GM12892 (cell line): ENCODE results near the gene ARMH4.

Source experiments
- DNase-seq: peaks from one replicate; pipeline ENCODE4 v3.0.0; 2011; ENCODE audit not compliant: insufficient read length
- FAIRE-seq: peaks from 2 replicates; lab custom pipeline; 2011; peaks lifted over from hg19 to GRCh38; lab: Jason Lieb, UNC
- POLR2A ChIP-seq: IDR thresholded peaks from 2 replicates; pipeline ENCODE4 v1.6.1; 2011; ENCODE audit warnings: low read depth, low read length, control low read depth
- POLR2AphosphoS5 ChIP-seq: IDR thresholded peaks from 2 replicates; pipeline ENCODE4 v1.6.1; 2011; ENCODE audit warnings: low read depth, low read length, control low read depth
- TAF1 ChIP-seq: IDR thresholded peaks from 2 replicates; pipeline ENCODE4 v1.6.1; 2011; ENCODE audit warnings: low read depth, mild to moderate bottlenecking, control low read depth, low read length, borderline replicate concordance

ARMH4 gene

DNA sequence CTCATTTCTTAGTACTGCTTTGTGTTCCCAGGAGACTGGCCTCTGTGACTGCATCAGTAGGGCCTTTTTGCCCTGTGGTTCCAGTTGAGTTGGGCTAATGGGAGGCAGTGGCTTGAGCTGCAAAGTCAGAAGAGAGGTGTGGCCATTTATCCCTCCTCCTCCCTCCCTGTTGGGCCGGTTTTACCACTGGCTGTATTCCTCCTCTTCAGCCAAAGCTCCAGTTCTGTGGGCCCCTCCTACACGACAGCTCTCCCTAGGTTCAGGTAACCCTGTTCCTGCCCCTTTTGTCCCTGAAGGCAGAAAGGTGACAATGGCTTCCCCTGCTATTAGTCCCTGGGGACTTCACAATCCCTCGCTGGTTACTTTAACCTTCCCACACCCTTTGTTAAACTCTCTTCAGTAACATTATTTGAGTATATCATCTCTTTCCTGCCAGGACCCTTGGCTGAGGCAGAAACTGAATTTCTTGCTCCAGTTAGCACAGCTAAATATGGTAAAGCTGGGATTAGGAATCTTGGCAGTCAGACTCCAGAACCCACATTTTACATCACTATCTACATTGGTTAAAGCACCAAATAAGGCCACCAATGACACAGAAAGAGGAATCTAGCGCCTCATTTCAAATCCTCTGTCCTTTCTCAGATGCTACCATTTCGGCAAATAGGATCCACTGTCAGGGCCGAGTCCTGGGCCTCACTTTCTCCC lies 164.3 kb downstream of the ARMH4 start:
- no peak for TF ChIP-seq POLR2AphosphoS5
- no peak for TF ChIP-seq POLR2A
- TF ChIP-seq TAF1 = no peak
- FAIRE-seq (no peak), DNase-seq (no peak)

DNA sequence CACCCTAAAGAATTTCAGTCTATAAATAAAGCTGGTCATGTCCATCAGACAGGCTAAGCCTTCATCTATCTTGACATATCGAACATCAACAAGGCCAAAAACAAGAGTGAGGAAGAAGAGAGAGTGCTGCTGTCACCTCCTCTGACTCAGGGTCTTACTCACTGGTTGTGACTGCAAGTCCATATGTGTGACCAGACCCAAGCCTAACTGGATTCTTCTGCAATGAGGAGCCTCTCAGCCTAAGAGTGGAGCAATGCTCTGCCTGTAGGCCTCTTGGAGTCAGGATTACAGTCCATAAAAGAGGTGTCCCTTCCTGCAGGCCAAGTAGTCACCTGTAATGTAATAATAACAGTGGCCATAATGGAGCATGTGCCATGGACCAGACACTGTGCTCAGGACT lies 165.0 kb downstream of the ARMH4 start:
- FAIRE-seq (no peak), DNase-seq (no peak)
- no peak for TF ChIP-seq POLR2A
- no peak for TF ChIP-seq TAF1
- TF ChIP-seq POLR2AphosphoS5 = no peak

DNA sequence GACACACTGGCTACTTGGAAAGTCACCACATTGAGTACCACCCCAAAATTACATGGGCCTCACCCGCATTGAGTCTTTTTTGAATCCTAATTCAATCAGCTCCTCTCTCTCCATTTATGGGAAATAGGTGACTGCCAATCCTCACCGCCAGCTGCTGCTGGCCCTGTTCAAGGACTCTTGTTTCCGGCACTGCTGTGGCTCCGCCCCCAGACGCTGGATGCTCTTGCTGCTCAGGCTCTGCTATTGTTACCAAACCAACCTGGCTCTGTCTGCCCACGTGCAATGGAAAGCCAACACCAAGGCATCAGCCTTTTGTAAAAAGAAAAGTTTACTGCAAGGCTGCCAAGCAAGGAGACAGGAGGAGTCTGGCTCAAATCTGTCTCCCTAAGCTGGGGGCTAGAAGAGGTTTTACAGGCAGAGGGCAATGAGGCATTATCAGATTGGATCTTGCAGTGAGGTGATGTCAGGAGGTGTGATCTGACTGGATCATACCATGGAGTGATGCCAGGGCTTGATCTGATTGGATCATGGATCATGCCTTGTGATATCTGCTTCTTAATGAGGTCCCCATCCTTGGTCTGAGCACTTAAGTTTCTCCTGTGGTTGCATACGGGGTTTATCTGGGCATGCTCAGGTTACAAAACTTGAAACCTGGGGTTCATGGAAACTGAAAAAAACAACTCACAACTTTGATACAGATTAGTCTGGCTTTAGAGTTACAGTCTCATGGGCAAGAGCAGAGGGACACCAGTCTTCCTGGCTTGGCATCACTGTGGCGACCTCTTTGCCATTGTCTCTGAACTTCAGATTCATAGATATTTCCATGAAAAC lies 169.0 kb downstream of the ARMH4 start:
- no peak for FAIRE-seq
- no peak for DNase-seq

DNA sequence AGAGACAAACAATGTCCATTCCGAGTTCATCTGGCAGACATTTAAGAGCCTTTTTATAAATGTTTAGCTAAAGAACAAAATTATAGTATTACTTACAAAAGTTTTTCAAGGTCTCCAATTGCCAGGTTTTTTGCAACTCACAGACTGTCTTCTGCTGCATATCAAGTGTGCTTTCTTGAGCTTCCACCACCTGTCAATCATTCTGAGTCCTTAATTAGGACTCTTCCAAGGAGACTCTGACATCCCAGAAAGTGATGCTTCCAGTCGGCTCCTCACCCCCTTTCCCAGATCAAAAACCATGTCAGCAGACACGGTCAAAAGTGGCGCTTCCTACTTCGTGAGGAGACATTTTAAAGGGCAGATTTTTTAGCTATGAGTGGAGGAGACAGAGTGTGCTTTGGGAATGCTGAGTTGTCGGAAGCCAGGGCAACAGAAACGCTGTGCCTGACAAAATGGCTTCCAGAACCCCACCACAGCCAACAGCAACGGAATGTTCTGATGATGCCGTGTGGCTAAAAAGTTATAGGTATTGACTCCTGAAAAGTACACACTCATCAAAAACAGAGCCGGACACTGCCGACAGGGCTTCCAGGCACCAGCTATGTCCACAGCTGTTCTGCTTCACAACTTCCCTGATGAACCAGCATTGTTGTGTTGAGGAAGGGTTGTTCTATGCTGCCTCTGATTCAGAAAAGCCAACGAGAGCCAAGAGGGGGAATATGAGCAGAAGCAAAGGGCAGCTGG lies 170.0 kb downstream of the ARMH4 start:
- no peak for TF ChIP-seq POLR2AphosphoS5
- no peak for TF ChIP-seq TAF1
- TF ChIP-seq POLR2A = no peak
- DNase-seq = no peak
- FAIRE-seq = no peak

More for the DNA sequence above, 169.0 kb downstream of the ARMH4 start:
- TF ChIP-seq POLR2AphosphoS5 = no peak

DNA sequence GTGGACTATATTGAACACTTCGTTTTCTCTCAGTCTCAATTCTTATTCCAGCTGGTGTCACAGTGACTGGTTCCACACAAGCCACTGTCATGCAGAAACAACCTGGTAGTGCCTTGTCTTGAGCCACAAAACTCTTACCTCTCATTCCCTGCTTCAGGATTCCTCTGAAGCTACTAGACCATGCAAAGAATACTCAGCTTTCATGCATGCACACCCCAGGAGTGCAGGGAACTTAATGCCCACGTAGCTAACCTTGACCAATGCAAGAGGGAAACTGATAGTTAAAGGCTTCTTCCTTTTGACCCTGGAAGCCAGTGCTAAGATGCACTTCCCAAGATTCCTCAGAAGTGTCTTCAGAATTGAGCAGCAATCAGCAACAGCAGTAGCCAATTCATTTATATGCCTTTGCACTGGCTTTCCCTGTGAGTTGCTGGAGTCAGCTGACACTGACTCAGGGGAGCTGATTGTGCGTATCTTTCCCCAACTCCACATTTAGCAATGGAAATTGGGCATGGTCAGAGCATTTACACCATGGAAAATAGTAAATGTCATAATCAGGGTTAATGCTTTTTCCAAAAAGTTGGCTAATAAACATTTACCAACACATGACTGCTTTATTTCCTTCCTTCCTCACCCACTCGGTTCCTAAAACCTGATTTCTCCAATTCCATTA lies 172.5 kb downstream of the ARMH4 start:
- TF ChIP-seq TAF1 (no peak), POLR2A (no peak), POLR2AphosphoS5 (no peak)
- DNase-seq (no peak), FAIRE-seq (no peak)

DNA sequence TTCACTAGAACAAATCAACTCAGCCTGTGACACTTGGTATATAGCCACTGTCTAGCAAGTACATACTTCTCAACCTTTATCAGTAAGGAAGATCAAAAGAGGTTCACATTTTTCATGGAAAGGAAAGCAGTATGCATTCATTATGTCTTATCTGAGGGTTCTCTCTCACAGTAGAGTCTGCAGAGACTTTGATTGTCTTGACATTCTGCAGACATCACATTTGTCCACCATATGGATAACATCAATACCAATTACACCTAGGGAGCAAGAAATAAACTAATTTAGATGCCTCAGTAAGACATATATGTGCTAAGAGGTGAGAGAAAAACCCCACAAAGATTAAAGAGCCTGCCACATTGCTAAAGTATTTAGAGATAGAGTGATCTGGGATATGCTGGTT lies 175.3 kb downstream of the ARMH4 start:
- FAIRE-seq (no peak), DNase-seq (no peak)
- TF ChIP-seq POLR2AphosphoS5 = no peak
- TF ChIP-seq POLR2A = no peak
- TF ChIP-seq TAF1 = no peak

DNA sequence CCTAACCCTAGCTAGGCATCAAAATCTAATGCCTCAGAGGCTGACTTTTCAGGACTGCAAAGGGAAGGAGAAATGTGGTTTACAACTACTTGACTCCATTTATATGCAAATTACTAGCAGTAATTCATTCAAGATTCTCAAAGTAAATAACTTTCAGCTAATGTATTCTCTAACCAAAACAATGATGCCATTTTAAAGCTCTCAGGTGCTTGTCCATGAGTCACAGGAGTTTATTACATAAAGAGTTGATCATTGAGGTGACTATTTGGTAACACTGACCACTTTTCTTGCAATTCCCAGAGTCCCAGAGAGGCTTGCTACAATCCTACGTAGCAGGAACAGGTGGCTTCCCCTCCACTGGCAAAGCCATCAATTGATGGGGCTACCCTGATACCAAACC lies 177.1 kb downstream of the ARMH4 start:
- TF ChIP-seq POLR2A (no peak), POLR2AphosphoS5 (no peak), TAF1 (no peak)
- FAIRE-seq (no peak), DNase-seq (no peak)

DNA sequence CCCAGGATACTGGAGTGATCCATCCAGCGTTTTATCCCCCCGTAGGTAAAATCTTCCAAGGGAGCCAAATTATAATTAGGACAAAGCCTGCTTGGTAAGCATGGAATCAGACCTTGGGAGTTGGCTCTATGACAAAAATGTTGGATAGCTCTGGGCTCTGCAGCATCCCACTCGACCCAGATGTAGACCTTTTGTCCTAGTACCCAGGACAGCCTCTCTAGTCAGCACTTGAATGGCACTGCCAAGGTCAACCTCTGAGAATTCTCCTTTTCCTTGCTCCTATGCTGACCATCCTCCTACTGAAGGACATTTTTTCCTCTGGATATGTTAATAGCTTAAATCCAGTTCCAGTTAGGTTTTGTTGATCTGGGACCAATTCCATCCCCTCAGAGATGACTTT lies 181.4 kb downstream of the ARMH4 start:
- FAIRE-seq = no peak
- no peak for DNase-seq
- TF ChIP-seq TAF1 = no peak
- TF ChIP-seq POLR2A = no peak
- TF ChIP-seq POLR2AphosphoS5 = no peak

DNA sequence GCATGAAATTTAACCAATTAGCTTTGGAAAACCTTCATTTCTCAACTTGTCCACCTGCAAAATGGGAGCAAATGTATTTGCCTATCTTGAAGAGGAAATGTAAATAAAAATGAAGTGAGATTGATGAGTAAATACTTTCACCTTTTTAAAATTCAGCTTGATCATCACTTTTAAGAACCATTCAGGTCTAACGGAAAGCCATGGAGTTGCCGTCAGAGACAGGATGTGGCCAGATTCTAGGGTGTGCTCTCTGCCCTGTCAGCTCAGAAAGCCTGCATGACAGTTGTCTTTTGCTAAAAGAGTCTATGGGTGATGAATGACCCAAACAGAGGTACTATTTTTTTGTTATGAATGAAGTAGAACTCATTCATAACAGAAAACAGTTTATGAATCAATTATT lies 181.8 kb downstream of the ARMH4 start:
- no peak for FAIRE-seq
- TF ChIP-seq POLR2AphosphoS5 (no peak), TAF1 (no peak)
- no peak for DNase-seq

DNA sequence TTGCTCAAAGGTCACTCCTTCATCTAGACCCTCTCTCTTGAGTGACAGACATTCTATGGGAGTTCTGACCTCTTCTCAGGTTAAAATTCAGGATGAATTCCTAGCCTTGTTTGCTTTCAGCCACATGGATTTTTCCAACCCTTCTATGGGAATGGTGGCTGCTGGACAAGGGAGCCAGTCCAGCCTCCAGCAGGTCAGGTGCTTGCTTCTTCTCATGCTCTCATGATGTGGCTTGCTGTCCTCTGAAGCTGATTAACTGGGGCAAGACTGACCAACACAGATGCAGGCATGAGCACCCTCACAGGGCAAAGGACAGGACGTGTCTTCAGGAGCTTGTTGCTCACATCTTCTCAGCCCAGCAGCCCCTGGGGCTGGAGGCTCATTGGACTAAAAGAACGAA lies 188.9 kb downstream of the ARMH4 start:
- TF ChIP-seq POLR2AphosphoS5 = no peak
- TF ChIP-seq TAF1 = no peak
- no peak for FAIRE-seq
- DNase-seq = no peak

DNA sequence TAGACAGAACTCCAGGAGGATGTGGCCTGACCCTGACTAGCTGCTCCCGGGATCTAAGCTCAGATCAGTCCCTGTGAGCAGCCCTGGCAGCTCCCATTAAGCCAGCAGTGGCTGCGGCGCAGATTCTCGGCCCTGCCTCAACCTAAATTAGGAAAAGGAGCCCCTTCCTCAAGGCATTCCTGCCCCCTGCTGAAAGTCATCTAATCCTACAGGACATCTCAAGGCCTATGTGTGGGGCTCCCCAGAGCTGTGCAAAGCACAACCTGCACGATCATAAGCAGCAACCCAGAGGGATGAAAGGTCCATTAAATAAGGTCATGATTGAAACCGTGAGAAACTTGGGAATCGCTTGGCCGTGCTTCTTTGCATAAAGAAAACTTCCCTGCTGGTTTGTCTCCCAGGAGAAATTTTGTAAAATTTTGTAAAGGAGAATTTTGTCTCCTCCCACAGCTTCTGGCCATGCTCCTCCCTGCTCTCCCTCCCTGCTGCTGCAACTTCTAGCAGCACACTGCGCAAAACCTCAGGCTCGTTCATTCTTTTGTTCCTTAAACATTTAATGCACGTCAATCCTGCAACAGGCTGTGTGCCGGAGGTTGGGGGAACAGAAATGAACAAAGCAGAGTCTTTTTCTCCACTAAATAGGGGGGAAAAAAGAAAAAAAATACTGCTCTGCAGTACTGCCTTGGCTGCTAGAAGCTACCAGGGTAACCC lies 189.5 kb downstream of the ARMH4 start:
- no peak for FAIRE-seq

More for the DNA sequence above, 189.5 kb downstream of the ARMH4 start:
- no peak for TF ChIP-seq POLR2A
- TF ChIP-seq TAF1 = no peak
- TF ChIP-seq POLR2AphosphoS5 = no peak
- no peak for DNase-seq
